ENCODE results near the gene RPS27.
A peak's percentile ranks its signal among the peaks of the same experiment; 100 is the strongest.
"Not testable (repeated sequence)": the region's sequence is repeated elsewhere in the genome, so short reads cannot be mapped to it uniquely, and the experiment has no call there.

The RPS27 gene

DNA sequence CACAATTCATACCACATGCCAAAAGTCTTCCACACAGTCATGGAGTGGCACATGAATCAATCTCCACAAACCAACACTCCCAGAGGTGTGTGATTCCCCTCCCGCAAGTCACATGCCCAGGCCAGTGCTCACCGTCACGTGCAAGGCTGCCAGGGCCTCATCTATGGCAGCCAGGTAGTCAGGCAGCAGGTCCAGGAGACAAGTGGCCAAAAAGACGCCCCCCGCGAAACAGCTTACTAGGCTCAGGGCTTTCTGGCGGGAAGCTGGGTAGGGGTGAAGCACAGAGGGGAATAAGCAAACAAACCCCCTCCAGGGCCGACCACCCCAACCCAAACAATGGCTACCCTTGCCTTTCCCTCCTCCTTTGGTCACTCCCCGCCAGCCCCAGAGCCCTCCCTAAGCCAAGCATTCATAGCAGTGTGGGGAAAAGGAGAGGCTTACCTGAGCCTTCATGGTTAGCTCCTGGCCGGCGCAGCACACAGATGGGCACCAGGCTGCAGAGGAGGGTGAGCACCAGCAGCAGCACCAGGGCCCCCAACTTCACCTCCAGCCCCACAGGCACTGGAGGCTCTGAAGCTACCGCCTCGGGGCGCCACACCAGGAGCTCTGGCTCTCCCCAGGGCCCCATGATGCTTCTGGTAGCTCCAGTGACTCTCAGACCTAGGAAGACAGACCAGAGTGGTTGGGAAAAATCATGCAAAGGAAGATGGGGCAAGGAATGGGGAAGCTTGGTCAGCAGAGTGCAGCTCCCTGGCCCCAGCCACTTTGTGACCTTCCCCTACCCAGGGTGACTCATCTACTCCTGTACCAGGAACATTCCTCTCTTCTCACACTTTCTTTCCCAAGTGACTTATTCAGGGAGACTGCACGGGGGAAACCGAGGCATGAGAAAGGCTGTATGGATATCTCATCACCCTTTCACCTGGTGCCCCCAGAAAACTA lies 28.2 kb upstream of the RPS27 start:
- DNase-seq = peak in 1 of 2 experiments; percentile 14

DNA sequence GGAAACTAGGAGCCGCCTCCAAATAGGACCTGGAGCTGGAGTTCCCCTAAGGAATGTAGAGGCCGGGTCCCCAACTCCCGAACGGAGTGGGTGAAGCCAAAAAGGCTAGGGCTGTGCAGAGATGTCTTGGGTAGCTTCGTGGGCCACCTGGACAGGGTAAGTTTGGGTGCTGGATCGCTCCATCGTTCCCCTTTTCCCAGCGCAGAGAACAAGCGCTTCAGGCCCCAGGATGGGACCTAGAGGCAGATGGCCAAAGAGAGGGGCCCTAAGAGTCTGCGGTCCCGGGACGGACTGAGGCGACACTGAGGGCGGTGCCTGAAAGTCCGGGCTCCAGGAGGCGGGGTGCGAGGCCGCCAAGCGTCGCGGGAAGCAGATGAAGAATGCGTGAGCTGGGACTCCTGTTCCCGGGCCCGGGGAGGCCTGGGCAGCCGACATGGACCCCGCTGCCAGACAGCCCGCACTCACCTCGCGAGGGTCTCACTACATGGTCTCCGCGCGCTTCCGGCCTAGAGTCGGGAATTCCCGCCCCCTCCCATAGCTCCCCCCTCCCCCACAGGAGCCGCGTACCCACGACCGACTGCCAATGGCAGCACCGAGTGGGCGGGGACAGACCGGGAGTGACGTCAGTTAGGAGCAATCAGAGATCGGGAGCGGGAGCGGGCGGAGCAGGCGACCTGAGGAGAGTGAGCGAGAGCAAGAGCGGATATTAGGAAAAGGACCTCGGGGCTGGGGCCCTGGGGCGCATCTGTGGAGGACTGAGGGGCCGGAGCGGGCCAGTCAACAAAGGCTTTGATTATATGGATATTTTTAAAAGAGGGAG lies 27.3 kb upstream of the RPS27 start, which contains the start of gene SLC39A1:
Gene SLC39A1 (minus strand): TSS at position 508 of the 820 bp plus-strand sequence. CDS start 822 bp downstream, outside the sequence.
- DNase-seq = peak; percentile 85 to 88

DNA sequence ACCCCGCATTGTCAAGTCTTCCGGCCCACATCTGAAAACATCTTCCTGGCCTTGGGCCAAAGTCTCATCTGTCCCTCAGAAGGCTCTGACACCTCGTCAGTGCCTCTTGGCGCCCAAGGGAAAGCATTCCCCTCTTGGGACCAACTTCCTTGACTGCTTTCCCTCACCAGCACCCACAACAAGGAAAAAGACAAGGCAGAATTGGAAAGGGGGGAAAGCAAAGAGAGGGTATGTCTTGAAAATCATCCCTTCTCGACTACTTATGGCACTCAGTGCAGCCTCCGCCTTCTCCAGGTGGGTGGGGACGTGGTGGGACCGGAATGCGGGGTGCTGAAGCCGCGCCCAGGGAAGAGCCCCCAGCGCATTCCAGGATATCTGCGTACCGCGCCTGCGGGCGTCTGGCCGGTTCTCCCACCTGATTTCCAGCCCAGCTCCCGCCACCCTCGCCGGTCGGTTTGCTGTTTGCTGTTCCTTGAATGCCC lies 26.7 kb upstream of the RPS27 start:
- no peak for DNase-seq

DNA sequence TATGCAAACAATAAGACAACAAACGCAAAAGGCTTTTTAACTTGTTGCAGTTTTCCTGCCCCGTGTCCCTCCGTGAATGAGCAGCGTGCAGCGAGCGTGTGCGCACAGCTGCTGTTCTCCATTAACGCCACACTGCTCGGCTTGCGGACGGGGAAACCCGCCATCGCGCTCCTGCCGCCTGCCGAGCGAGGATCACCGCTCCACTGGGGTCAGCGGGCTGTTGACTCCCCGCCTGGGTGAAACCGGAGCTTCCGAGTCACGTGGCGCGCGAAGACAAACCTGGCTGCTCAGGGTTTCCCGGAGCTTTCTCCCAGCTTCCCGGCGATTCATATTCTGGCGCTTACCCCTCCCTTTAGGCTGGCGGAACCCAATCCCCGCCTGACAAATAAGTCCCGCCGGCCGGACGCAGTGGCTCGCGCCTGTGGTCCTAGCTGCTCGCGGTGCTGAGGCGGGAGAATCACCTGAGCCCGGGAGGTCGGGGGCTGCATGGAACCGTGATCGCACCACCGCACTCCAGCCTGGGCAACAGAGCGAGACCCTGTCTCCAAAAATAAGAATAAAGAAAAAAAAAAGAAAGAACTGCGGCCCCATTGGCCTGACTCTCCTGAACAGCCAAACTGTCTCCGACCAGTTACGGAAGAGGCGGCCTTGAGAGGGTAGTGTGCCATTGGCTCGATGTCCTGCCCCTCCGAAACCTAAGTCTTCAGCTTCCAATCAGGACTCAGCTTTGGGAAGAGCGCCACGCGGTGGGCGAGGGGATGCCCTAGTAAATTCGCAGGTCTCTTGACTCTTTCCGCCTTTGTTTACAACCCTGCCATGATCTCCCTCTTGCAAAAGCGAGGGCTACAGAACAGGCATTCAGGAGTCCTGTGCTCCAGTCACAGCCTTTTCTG lies 23.2 kb upstream of the RPS27 start, which contains the start of gene CREB3L4:
Gene CREB3L4 (plus strand): TSS at position 796 of the 893 bp plus-strand sequence. CDS start 624 bp downstream, outside the sequence.
- DNase-seq = peak; percentile 95 to 97

DNA sequence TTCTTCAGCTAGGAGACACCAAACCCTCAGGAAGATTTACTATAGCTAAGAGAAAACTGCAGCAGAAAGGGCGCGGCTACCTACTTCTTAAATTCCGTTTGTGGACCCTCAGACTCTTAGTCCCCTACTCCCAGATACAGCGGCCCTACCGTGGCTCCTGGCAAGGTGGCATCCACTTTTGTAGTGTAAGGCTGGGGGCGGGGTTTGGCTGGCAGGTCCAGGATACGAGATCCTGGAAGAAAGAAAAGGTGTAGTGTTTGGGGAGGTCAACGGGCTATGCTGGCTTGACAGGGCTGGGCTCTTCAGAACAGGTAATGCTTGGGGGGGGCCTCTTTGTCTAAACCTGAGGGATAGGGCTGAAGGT lies 22.6 kb upstream of the RPS27 start:
- DNase-seq = no peak

DNA sequence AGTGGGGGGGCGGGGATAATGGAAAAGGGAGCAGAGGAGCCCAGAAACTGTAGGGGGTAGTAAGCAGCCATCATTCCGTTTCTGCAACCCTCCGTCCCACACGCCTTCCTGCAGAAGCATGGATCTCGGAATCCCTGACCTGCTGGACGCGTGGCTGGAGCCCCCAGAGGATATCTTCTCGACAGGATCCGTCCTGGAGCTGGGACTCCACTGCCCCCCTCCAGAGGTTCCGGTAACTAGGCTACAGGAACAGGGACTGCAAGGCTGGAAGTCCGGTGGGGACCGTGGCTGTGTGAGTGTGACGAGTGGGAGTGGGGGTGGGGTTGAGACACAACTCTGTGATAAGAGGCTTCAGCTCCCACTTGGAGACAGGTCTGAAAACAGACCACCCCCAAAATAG lies 22.2 kb upstream of the RPS27 start:
- no peak for DNase-seq

DNA sequence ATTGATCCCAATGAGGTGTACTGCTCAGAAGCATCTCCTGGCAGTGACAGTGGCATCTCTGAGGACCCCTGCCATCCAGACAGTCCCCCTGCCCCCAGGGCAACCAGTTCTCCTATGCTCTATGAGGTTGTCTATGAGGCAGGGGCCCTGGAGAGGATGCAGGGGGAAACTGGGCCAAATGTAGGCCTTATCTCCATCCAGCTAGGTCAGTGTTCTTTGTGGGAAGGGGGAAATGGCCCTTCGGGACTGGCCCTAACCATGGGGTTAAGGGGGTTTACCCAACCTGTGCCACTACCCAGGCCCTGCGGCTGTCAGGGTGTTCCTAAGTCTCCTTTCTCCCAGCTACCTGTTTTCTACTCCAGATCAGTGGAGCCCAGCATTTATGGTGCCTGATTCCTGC lies 21.6 kb upstream of the RPS27 start:
- DNase-seq = no peak

DNA sequence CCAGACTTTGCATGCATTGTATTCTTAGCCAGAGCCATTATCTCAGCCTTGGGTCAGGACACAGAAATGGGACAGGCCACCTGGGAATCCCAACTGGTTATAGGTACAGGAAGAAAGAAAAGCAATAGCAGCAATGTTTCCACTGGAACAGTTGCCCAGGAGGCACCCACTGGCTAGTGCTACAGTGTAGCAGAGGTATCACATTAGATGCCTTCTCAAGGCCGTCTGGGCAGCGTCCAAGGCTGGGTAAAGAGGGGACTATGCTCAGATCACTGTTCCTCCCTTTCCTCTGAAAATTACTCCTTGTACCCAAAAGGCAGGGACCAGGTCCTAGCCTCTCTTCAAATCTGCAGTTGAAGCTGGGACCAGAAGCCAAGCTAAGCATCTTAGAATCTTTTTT lies 20.2 kb upstream of the RPS27 start:
- no peak for DNase-seq

DNA sequence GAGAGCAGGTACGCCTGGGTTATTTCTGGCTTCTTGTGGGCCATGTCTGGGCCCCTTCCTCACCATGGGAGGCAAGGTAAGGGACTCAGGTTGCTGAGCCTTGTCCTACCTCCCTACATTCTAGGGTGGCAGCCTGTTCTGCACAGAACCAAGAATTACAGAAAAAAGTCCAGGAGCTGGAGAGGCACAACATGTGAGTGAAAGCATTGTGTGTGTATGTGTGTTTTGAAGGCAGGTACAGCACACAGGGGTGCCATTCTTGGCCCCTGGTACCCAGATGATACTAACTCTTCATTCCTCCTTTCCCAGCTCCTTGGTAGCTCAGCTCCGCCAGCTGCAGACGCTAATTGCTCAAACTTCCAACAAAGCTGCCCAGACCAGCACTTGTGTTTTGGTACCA lies 17.5 kb upstream of the RPS27 start:
- DNase-seq = no peak

DNA sequence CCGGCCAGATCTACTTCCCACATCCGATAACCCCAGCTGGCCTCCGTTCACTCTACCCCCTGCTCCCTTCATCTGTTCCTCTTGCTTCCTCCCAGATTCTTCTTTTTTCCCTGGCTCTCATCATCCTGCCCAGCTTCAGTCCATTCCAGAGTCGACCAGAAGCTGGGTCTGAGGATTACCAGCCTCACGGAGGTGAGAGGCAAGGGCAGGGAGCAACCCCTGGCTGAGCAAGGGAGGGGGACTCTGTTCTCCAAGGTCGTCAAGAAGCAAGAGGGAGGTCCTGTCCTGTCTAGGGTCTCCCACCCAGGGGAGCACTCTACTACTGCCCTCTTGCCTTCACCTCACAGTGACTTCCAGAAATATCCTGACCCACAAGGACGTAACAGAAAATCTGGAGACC lies 17.0 kb upstream of the RPS27 start:
- no peak for DNase-seq

DNA sequence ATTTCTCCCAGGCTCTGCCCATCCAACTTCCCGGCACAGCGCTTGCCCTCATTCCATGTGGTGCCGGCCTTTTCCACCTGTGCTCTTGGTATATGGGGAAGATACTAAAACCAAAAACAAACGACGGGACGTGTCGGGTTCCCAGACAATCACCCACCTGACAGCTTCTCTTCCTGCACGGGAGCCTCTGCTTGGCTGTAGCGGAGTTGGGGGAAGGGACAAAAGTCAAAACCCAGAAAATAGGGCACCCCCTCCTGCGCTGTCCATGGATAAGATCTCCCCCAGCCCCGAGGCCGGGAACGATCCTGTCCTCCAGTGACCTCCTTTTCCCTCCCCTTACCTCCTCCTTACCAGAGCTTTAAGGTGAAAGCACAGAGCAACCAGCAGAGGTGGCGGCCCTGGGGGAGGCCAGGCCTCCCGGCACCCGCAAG lies 13.7 kb upstream of the RPS27 start:
- no peak for DNase-seq

DNA sequence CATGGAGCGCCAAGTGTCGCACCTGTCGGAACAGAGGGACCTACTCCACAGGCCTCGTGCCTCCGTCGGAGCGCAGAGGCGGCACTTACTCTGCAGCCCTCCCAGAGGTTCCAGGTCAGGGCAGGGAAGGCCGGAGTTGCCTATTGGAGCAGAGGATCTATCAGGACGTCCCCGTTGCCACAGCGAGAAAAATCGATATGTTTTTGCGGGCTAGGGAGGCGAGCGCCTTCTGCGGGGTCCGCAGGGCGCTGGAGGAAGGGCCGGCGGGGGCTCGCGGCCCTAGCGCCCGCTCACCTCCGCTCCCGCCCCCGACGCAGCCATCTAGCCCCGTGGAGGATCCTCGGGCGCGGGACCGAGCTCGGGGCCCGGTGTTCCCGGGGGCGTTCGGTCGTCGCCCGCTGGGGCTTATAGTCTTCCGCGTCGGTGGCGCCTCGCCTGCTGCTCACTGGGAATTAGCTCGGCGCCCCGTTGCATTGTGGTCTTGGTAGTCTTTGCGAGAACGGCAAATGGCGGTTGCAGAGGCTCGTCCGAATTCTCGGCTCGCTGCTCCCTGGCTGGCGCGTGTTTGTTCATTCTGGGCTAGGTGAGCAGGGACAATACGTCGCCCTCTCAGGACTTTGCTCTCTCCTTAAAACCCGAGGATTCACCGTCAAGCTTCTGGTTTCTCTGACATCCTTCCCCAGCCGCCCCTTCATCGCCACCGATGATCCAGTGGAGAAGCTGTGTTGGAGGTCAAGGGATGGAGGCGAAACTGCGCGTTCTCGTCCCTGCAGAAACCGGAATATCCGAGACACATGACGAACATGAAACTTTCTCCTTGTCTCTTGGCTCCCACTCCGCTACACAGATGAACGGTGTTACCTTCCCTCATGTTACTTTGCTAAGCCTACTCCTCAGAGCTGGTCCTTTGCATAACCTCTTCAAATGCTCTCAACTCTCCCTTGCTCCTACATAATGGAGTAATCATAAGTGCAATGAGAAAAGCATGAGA lies 13.0 kb upstream of the RPS27 start, which contains the start of gene JTB:
Gene JTB (minus strand): TSS at position 425 of the 991 bp plus-strand sequence. CDS start 422 bp downstream, at position 3.
- DNase-seq = peak; percentile 73 to 74

DNA sequence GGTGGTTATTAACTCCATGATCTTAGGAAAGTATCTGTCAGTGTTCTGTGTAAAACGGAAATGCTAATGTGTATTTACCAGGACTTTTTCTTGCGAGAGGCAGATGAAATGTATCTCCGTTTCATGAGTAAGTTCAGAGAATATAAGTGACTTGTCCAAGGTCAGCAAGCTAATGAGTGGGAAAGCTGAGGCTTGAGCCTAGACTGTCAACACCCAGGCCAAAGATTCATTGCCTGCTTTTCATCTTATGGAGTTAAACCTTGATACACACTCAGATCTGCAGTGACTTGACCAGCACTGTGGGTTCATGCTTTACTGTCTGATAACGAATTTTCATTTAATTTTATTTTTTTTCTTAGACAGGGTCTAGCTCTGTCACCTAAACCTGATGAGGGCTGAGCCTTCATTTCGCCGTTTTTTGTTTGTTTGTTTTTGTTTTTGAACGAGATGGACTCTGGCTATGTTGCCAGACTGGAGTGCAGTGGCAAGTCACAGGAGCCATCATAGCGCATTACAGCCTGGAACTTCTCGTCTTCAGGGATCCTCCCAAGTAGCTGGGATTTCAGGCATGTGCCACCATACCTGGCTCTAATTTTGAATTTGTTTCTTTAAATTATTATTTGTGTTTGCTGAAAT lies 12.2 kb upstream of the RPS27 start:
- DNase-seq = no peak

DNA sequence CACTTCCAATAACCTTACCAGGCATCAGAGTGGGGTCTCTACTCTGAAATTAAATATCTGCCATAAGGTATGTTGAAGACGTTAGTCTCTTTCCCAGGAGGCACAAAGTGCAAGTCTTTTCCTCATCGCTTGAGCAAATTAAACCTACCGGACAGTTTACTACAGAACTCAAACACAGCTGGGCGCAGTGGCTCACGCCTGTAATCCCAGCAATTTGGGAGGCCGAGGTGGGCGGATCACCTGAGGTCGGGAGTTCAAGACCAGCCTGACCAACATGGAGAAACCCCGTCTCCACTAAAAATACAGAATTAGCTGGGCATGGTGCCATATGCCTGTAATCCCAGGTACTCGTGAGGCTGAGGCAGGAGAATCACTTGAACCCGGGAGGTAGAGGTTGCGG lies 11.5 kb upstream of the RPS27 start:
- not testable (repeated sequence) for DNase-seq

DNA sequence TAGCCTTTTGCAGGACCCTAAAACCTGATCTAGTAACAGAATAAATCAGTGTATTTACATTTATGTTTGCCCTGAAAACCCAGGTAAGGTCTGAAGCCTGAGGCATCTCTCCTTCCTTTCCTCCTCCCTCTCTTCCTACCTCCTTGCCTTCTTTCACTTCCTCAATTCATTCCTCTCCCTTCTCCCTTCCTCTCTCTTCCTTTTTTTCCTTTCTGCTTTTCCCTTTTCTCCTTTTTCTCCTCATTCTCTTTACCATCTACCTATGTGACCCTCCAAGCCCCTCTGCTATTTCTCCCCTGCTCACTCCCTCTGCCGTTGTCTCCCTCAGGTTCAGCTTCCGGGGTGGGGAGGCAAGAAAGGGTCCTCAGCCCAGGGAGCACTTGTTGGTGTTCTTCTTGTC lies 8.8 kb upstream of the RPS27 start:
- not testable (repeated sequence) for DNase-seq

DNA sequence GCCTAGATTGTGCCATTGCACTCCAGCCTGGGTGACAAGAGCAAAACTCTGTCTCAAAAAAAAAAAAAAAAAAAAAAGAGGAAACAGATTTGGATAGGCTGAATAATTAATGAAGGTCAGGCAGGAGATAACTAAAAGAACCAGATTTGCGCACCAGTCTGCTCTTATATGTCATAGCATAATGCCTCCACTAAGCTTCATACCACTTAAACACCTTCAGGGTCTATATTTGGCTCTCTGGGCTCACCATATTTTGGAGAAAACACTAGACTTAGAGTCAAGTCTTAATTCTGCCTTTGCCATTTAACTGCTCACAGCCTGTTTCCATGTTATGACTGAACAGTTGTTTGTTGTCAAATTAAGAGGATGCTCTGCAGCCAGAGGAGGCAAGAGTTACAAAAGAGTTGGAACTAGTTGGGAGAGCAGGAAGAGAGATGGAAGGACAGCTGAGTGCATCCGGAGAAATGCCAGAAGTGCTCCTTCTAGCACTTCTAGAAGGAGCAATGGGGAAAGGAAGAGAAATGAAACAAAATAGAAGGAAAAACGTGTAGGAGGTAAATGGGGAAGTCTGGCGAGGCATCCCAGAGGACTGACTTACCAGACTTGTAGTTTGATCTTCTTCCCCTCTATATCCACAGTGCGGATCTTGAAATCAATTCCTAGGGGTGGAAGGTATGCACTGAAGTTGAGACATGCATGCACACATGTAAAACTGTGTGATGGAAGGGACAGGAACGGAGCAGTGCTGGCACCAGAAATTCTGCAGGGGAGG lies 6.3 kb upstream of the RPS27 start:
- DNase-seq = no peak

DNA sequence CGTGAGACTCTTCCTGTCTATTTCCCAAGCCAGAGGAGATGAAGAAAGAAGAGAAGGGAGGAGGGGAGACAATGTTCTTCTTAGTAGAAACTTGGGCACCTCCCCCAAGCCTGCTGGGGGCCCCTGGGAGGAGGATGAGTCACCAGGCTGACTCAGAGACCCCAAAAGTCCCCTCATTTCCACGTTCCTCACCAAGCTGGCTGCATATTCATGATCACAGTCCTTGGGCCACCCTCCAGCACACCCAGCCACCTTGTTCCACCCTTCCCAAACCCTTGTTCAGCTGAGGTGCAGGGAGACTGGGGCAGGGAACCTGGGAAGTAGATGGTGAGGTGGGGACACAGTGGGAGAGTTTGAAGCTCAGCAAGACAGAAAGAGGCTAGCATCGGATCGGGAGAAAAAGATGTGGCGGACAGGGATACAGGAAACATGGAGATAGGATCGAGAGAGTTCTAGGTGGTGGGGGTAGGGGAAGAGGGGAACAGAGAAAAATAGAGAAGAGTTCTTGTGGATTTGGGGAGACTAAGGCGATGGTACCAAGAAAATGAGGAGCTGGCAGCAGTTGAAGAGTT lies 5.1 kb upstream of the RPS27 start:
- DNase-seq = no peak

DNA sequence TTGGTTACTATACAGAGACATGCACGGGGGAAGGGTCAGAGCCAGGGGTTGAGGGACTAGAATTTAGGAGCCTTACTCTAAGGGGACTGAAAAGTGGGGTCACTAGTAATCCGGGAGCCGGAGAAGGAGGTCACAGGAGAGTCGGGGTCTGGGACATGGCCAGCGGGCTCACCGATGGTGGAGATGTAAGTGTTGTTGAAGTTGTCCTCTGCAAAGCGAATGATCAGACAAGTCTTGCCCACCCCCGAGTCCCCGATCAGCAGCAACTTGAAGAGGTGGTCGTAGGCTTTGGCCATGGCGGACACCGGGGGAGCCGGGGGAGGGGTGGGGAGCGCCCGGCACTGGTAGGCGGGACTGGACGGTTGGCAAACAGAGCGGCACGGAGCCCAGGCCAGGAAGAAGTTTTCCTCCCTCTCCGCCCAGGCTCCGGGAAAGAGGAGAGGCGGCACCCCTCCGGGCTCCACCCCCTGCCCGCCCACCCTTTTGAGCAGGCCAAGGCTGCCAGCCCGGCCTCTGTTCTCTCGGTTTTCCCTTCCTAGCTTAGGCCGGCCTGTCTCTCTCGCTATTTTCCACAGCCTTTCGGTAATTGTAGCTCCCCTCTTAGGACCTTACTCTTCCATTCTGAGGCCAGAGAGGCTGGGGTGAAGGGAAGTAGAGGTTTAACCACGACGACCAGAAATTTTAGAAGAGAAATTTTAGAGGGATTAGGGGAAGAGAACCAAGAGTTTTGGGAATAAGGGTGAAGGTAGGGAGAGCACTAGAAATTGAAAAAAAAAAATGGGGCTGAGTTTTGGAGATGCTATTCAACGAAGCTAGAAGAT lies 4.4 kb upstream of the RPS27 start, which contains the start of gene RAB13:
Gene RAB13 (minus strand): TSS at position 399 of the 821 bp plus-strand sequence. CDS start 103 bp downstream, at position 296.
- DNase-seq = no peak
